Occipital lobe (tissue), 2 donors: Measurements from ENCODE around the gene HIBCH. TPM values are rescaled to one million over a fixed set of nuclear protein-coding genes. Genes with fewer than 3 reads are reported as not detected.
"Not testable (repeated sequence)": the region's sequence is repeated elsewhere in the genome, so short reads cannot be mapped to it uniquely, and the experiment has no call there.

Experiments
- DNase-seq: peaks from one replicate; lab custom pipeline; 2025; lab: John Stamatoyannopoulos, UW
- total RNA-seq: library from RNA; depleted of rRNA; stranded (reverse); fragments of >200 nt; gene quantifications from one replicate; pipeline ENCODE4 v1.2.3, GENCODE V29; 2014

HIBCH gene
- total RNA-seq, 1 donor from 2014 or later = 19.2 TPM

DNA sequence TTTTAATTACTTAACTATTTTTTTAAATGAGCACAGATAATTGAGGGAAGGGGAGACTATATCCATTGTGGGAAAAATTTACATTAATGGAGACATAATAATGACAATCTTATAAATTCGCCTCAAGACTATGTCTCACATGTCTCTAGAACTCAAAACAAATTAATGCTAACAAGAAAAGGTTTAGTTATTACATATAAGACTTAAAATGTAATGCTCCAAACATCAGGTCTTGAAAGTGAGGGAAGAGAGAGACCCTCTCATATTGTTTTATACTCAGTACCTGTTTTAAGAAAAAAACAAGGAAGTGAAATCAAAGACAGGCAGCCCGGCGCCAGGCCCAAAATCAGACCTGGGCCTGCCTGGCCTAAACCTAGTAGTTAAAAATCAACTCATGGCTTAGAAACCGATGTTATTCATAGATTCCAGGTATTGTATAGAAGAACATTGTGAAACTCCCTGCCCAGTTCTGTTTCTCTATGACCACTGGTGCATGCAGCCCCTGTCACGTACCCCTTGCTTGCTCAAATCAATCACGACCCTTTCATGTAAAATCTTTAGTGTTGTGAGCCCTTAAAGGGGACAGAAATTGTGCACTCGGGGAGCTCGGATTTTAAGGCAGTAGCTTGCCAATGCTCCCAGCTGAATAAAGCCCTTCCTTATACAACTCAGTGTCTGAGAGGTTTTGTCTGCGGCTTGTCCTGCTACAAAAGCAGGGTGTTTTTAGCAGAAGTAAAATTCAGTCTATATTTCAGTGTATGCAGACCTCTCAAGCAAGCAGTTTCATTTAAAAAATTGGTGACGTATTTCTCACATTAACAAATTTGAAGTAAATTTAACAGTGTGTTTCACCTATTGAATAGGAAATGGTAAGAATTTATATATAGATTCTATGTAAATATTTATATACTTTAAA is 161.8 kb downstream of the HIBCH start:
- not testable (repeated sequence) for DNase-seq

DNA sequence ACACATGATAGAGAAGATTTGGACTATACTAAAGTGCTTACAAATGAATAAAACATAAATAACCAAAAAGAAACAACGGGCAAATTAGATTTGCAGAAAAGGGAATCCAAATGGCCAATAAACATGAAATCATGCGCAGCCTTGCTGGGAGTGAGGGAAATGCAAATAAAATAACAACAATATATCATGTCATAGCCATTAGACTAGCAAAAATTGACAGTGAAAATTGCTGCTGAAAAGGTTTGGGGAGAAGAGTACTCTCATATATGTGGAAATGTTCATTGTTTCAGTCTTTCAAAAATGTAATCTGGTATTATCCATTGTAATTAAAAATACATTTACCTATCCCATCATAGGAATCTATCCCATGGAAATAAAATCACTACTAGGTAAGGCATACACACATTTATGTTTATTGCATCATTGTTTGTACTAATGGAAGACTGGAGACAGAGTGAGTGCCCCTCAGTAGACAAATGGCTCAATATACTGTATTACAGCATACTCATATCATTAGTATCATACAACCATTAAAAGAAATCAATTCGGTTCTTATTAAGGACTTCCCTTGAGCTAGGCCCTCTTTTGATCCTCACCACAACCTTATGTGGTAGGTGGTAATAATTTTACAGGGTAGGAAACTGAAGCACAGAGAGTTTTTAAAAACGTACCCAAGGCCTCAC is 163.0 kb downstream of the HIBCH start:
- no peak for DNase-seq

Other genes with a start within 250 kb of the HIBCH start
- gene INPP1, start 23.8 kb upstream of the HIBCH start, total RNA-seq = 14.7 TPM
- 45.1 TPM for gene MFSD6, start 88.5 kb upstream of the HIBCH start, total RNA-seq
- 3.4 TPM for gene NEMP2, start 214.9 kb upstream of the HIBCH start, total RNA-seq